ENCODE measurements around the gene RGS7. TPM values are rescaled to one million over a fixed set of nuclear protein-coding genes. Genes with fewer than 3 reads are reported as not detected.

RGS7 gene
- total RNA-seq, 4 donors from 2014 or later = not detected

GRCh38 chr1:241139047-241139446, 218.0 kb downstream of the RGS7 start:
- TF ChIP-seq CTCF (IDR thresholded peaks at IDR 0.05; ENCODE audit: low read depth) = no peak

DNA sequence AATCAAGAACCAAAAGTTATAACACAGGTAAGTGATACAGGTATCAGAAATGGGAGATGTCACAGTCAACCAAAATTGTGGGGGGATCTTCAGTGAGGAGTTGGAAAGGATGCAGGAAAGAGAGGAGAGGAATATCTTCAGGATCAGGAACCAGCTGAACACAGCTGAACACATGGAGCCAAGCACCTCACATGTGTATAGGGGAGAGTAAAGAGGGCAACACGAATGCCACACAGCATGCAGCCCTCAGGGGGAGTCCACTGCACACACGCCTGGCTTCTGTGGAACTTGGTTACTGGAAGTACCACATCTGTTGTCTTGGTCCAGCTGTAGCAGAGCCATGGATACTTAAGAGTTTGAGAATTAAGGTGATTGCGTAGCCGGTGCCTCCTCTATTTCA, 218.8 kb downstream of the RGS7 start:
- no peak for TF ChIP-seq CTCF (IDR thresholded peaks at IDR 0.05; ENCODE audit: low read depth)

- TF ChIP-seq CTCF (IDR thresholded peaks at IDR 0.05; ENCODE audit: low read depth) = no peak
Measured at GRCh38 chr1:241136389-241136788, 220.6 kb downstream of the RGS7 start.

DNA sequence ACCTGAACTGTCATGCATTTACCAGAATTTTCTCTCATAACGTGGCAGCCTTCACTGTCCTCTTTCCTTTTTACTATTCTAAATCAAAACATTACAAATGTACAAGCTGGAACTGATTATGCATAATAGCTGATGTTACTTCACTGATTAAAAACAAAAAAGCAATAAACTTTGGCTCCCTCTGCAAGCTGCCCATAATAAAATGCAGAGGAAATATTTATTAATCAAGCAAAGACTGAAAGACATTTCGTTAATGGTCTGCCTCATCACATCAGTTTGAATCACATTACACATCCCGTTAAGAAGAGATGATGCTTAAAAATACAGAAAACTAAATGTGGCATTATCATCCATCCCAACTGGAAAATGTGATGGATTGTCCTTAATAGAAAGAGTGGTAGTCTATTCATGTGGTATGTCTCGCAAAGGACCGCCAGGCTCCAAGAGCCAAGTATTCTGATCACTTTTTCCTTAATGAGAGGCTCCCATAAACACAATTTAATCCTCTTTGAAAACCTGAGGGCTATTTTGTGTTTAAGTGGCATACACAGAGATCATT, 225.3 kb downstream of the RGS7 start:
- TF ChIP-seq CTCF (IDR thresholded peaks at IDR 0.05; ENCODE audit: low read depth) = no peak

GRCh38 chr1:241130881-241131280, 226.1 kb downstream of the RGS7 start:
- TF ChIP-seq CTCF (IDR thresholded peaks at IDR 0.05; ENCODE audit: low read depth) = no peak

DNA sequence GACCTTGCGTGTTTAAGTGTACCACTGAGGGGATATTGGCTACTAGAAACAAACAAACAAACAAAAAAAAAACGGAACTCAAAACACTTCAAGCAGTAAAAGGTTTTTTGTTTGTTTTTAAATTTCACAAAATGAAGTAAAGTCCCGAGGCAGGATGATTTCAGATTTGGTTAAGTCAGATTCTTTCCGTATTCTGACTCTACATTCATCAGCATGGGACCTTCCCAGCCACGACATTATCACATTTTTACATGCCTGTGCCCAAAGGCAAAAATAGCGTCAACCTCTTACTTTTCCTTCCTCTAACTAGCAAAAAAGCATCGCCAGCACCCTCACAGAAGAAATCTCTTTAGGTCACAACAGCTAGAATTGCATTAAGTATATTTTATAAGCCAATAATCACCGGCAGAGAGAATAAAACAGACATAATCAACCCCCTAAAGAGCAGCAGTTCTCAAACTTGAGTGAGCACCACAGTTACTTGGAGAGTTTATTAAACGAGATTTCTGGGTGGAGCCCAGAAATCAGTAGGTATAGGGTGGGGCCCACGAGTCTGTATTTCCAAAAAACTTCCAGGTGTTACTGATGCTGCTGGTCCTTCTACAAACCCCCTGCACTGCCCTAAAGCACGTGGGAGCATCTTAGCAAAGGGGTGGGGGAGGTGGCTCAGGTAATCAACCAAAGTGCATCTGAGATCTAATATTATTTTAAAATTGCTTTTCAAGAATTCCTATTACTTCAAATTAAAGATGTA, 227.6 kb downstream of the RGS7 start:
- no peak for TF ChIP-seq CTCF (IDR thresholded peaks at IDR 0.05; ENCODE audit: low read depth)

DNA sequence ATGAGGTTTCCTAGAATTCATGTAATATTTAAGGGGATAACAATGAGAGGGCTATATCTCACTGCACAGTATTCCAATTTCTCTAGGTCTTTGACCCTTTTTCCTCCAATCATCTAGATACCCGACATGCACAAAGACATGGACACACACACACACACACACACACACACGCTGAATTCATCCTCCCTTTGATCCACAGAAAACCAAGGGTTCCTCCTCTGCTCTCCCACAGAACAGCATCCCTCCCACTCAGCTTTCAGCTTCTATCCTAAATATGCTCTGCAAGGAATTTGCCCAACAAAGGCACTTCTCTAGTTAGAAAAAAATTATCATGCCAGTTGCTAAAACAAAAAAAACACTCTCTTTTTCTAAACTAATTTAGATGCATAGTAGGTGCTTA, 231.7 kb downstream of the RGS7 start:
- TF ChIP-seq CTCF (IDR thresholded peaks at IDR 0.05; ENCODE audit: low read depth) = no peak
